ENCODE measurements around the gene CATSPER1.

CATSPER1 gene

DNA sequence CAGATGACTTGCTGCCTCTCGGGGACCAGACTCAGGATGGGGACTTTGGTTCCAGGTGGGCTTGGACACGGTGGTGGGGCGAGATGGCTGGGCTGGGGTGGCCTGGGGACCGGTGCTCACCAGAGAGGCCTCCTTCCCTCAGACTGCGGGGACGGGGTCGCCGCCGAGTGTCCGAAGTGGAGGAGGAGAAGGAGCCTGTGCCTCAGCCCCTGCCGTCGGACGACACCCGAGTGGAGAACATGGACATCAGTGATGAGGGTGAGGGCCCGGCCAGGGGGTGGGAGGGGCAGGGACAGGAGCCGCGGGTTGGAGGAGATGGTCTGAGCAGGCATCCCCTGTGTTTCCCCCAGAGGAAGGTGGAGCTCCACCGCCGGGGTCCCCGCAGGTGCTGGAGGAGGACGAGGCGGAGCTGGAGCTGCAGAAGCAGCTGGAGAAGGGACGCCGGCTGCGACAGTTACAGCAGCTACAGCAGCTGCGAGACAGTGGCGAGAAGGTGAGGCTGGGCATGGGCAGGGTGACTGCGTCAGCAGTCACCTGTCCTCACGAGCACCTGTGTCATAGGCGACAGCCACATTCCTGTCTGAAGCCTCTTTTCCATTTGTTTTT lies 58.8 kb downstream of the CATSPER1 start:
- no peak for DNase-seq (ENCODE audit: low read depth)
- TF ChIP-seq, protein P1, sequence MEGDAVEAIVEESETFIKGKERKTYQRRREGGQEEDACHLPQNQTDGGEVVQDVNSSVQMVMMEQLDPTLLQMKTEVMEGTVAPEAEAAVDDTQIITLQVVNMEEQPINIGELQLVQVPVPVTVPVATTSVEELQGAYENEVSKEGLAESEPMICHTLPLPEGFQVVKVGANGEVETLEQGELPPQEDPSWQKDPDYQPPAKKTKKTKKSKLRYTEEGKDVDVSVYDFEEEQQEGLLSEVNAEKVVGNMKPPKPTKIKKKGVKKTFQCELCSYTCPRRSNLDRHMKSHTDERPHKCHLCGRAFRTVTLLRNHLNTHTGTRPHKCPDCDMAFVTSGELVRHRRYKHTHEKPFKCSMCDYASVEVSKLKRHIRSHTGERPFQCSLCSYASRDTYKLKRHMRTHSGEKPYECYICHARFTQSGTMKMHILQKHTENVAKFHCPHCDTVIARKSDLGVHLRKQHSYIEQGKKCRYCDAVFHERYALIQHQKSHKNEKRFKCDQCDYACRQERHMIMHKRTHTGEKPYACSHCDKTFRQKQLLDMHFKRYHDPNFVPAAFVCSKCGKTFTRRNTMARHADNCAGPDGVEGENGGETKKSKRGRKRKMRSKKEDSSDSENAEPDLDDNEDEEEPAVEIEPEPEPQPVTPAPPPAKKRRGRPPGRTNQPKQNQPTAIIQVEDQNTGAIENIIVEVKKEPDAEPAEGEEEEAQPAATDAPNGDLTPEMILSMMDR (IDR thresholded peaks at IDR 0.05; ENCODE audit: insufficient read depth, low read depth, low read length, missing control alignments): no peak
- no peak overlapping the region for H3K4me3 ChIP-seq (ENCODE audit: low read length)

Data from epithelial cell of esophagus (primary cell).